Measurements from ENCODE around the gene PANX3. TPM values are rescaled to one million over a fixed set of nuclear protein-coding genes. Genes with fewer than 3 reads are reported as not detected.

Gene PANX3
- total and polyA plus RNA-seq, 9 of the 15 experiments (the other 6 are each of a cell fraction or from before 2014, with no cell fraction given): 0.09 to 0.69 (median 0.39) TPM

GRCh38 chr11:124582565-124582964 is 28.7 kb upstream of the PANX3 start (continued):
- TF ChIP-seq MXD1 (CRISPR knock-in tag; IDR thresholded peaks at IDR 0.05; ENCODE audit: borderline replicate concordance, poor library complexity, severe bottlenecking): no peak
- TF ChIP-seq NCOA6 (IDR thresholded peaks at IDR 0.05): no peak

- Histone ChIP-seq H3K27ac (ENCODE audit: extremely low read depth, low read depth, low read length) (no peak overlapping the region), H3K79me2 (ENCODE audit: control insufficient read depth, insufficient read depth, low read length) (no peaks in the 10 kb centered on the region), H3K27me3 (ENCODE audit: control insufficient read depth in 2 of 2, insufficient read depth in 2 of 2, low read length in 2 of 2) (no peaks in the 10 kb centered on the region), H2AFZ (ENCODE audit: low read depth, low read length) (no peak overlapping the region), H4K20me1 (replicated peaks; ENCODE audit: control insufficient read depth, insufficient read depth, low read length) (no peaks in the 10 kb centered on the region), H3K4me2 (ENCODE audit: insufficient read depth, low read length) (no peak overlapping the region), H3K9me3 (replicated peaks; ENCODE audit: control insufficient read depth, insufficient read depth, low read depth, low read length) (no peaks in the 10 kb centered on the region), H3K9me1 (ENCODE audit: control insufficient read depth, insufficient read depth, low read length) (no peaks in the 10 kb centered on the region), H3K36me3 (ENCODE audit: control insufficient read depth, insufficient read depth, low read length) (no peaks in the 10 kb centered on the region), H3K4me1 (replicated peaks in 1 of 2; ENCODE audit: control insufficient read depth in 2 of 2, insufficient read depth in 2 of 2, low read length in 2 of 2) (peaks cover 0 to 5% of the 10 kb centered on the region in 2 experiments; a peak in 2 of 5 replicates), H3K9ac (ENCODE audit: insufficient read depth in 1 of 2, low read depth in 2 of 2, low read length in 2 of 2) (no peak overlapping the region), H3K4me3 (no peak overlapping the region)
- FAIRE-seq (no peak), DNase-seq (ENCODE audit: extremely low read depth in 1 of 4, low spot score in 3 of 4) (no peak), ATAC-seq (no peak)
- in situ Hi-C loops (cut with MboI): loop anchor here (25.0 kb wide), 1 partner anchor 521 kb away; no protein-coding TSS in a partner anchor
- no TSS peak for BruUV-seq (replicated peaks)
- intact Hi-C loops (cut with micrococcal nuclease): loop anchor here (10.0 kb wide), 1 partner anchor 389 kb away; no protein-coding TSS in a partner anchor
- ChIA-PET CTCF (ENCODE audit: low intra/inter-chr PET ratio) (interaction anchor here (0.8 kb wide), 1 partner anchor 476 kb away, joined by 3 read pairs; no protein-coding TSS in a partner anchor), POLR2A (interaction anchor here (0.8 kb wide), 1 partner anchor 15 kb away, joined by 3 read pairs; no protein-coding TSS in a partner anchor)
- TF ChIP-seq ZNF12 (CRISPR knock-in tag; IDR thresholded peaks at IDR 0.05): no peak
- peak in 1 of 2 experiments; percentile 35; a peak in 1 of 4 replicates for TF ChIP-seq FOXA3 (CRISPR knock-in tag; conservative IDR thresholded peaks at IDR 0.05 in 1 of 2, IDR thresholded peaks at IDR 0.05 in 1 of 2)
- 42% methylated on average over 8 of the region's 8 CpGs for WGBS (ENCODE audit: insufficient coverage, low coverage, missing lambda C conversion rate)
Measured at GRCh38 chr11:124583781-124584180, 27.4 kb upstream of the PANX3 start.

All from K562 (cell line).